H1 (cell line): ENCODE results near the gene CEP72. TPM values are rescaled to one million over a fixed set of nuclear protein-coding genes. Genes with fewer than 3 reads are reported as not detected.
"Not testable (repeated sequence)": the region's sequence is repeated elsewhere in the genome, so short reads cannot be mapped to it uniquely, and the experiment has no call there.

Source experiments
- CTCF ChIA-PET: fragments of 300-600 bp; sonication (Branson Sonifier 250); formaldehyde crosslinking; loops from one replicate; lab custom pipeline; 2021; ENCODE audit not compliant: partially characterized antibody; lab: Charles Lee
- POLR2A ChIA-PET: fragments of 300-600 bp; sonication (Branson Sonifier 250); formaldehyde crosslinking; loops from one replicate; lab custom pipeline; 2021; ENCODE audit warnings: inconsistent platforms; ENCODE audit not compliant: partially characterized antibody; lab: Charles Lee
- DNase-seq, 2 experiments: peaks; one replicate each; pipeline versions ENCODE4 v3.0.0 to v3.0.0-alpha.2; 2010 to 2022; ENCODE audit warnings: low spot score in 2 of 2, low read depth in 1 of 2, mixed read lengths in 1 of 2
- FAIRE-seq: peaks from 2 replicates; lab custom pipeline; 2011; peaks lifted over from hg19 to GRCh38; lab: Jason Lieb, UNC
- H2AFZ ChIP-seq: 2 replicates; pipeline ENCODE4 v1.8.1; 2012; ENCODE audit warnings: low read length, inconsistent platforms
- H2AK5ac ChIP-seq: 2 replicates; pipeline ENCODE4 v1.6.1; 2013; ENCODE audit warnings: low read depth, low read length
- H2BK120ac ChIP-seq: replicated peaks from 2 replicates; pipeline ENCODE3; 2013; ENCODE audit warnings: low read depth, low read length, inconsistent platforms
- H2BK12ac ChIP-seq: 2 replicates; pipeline ENCODE4 v1.6.1; 2013; ENCODE audit warnings: low read depth, low read length
- H2BK15ac ChIP-seq: 2 replicates; pipeline ENCODE4 v1.6.1; 2013; ENCODE audit warnings: low read length
- H2BK20ac ChIP-seq: 2 replicates; pipeline ENCODE4 v1.6.1; 2013; ENCODE audit warnings: low read length
- H2BK5ac ChIP-seq: 2 replicates; pipeline ENCODE4 v1.6.1; 2013; ENCODE audit warnings: low read depth, low read length
- H3K14ac ChIP-seq: 2 replicates; pipeline ENCODE4 v1.6.1; 2013; ENCODE audit warnings: inconsistent platforms; ENCODE audit not compliant: insufficient read length
- H3K18ac ChIP-seq: 2 replicates; pipeline ENCODE4 v1.6.1; 2013; ENCODE audit warnings: low read length; ENCODE audit errors: extremely low read depth
- H3K23ac ChIP-seq: 2 replicates; pipeline ENCODE4 v1.6.1; 2013; ENCODE audit warnings: inconsistent platforms; ENCODE audit not compliant: insufficient read length
- H3K23me2 ChIP-seq: 2 replicates; pipeline ENCODE4 v1.6.1; 2013; ENCODE audit warnings: low read depth, low read length
- H3K27ac ChIP-seq: 2 replicates; pipeline ENCODE4 v1.6.1; 2011; ENCODE audit warnings: low read depth, low read length, inconsistent platforms
- H3K27me3 ChIP-seq, 4 experiments: replicated peaks in 1 of 4; 1 replicate in 1 of 4; 2 replicates in 3 of 4; pipeline versions ENCODE4 v1.6.1 to v1.8.1; 2011 to 2013; ENCODE audit warnings: low read length in 3 of 4, mild to moderate bottlenecking in 3 of 4, inconsistent platforms in 2 of 4, mixed read lengths in 2 of 4, moderate library complexity in 1 of 4; ENCODE audit not compliant: control insufficient read depth in 3 of 4, insufficient read depth in 3 of 4; ENCODE audit errors: extremely low read depth in 1 of 4
- H3K36me3 ChIP-seq, 4 experiments: 2 replicates each; pipeline versions ENCODE4 v1.6.1 to v1.8.1; 2011 to 2013; ENCODE audit warnings: mild to moderate bottlenecking in 4 of 4, low read length in 3 of 4, moderate library complexity in 2 of 4, control low read depth in 1 of 4, inconsistent platforms in 1 of 4; ENCODE audit not compliant: insufficient read depth in 4 of 4, control insufficient read depth in 2 of 4
- H3K4ac ChIP-seq: replicated peaks from 2 replicates; pipeline ENCODE3; 2013; ENCODE audit warnings: low read length, low read depth, mixed read lengths, inconsistent platforms; ENCODE audit not compliant: insufficient read length
- H3K4me1 ChIP-seq, 4 experiments: replicated peaks in 1 of 4; 1 replicate in 1 of 4; 2 replicates in 3 of 4; pipeline versions ENCODE4 v1.6.1 to v1.8.1; 2011 to 2013; ENCODE audit warnings: low read length in 3 of 4, inconsistent platforms in 2 of 4, mixed read lengths in 1 of 4; ENCODE audit not compliant: insufficient read depth in 4 of 4, control insufficient read depth in 3 of 4
- H3K4me2 ChIP-seq, 2 experiments: 2 replicates each; pipeline versions ENCODE4 v1.6.1 to v1.8.1; 2011 to 2013; ENCODE audit warnings: low read depth in 2 of 2, low read length in 2 of 2, control low read depth in 1 of 2, inconsistent platforms in 1 of 2, mild to moderate bottlenecking in 1 of 2; ENCODE audit not compliant: insufficient read depth in 1 of 2
- H3K4me3 ChIP-seq, 4 experiments: fragments of 200-600, 300-600 bp in 1 of 4; sonication (generic), shearing (Covaris generic), sonication (Bioruptor Twin) in 1 of 4; 2 replicates each; pipeline versions ENCODE4 v1.5.1 to v1.8.1; 2011 to 2016; ENCODE audit warnings: low read length in 4 of 4, low read depth in 3 of 4, control low read depth in 2 of 4, inconsistent platforms in 2 of 4, mild to moderate bottlenecking in 2 of 4, mixed read lengths in 1 of 4, moderate library complexity in 1 of 4; ENCODE audit not compliant: insufficient read depth in 2 of 4; ENCODE audit errors: extremely low read depth in 1 of 4
- H3K56ac ChIP-seq: replicated peaks from 2 replicates; pipeline ENCODE3; 2013; ENCODE audit warnings: low read depth, mild to moderate bottlenecking, mixed read lengths, low read length, inconsistent platforms; ENCODE audit not compliant: insufficient read length
- H3K79me1 ChIP-seq: 2 replicates; pipeline ENCODE4 v1.6.1; 2013; ENCODE audit warnings: low read depth, low read length, control low read depth
- H3K79me2 ChIP-seq, 2 experiments: 2 replicates each; pipeline versions ENCODE4 v1.6.1 to v1.8.1; 2012 to 2013; ENCODE audit warnings: low read length in 2 of 2, mild to moderate bottlenecking in 2 of 2, inconsistent platforms in 1 of 2; ENCODE audit not compliant: insufficient read depth in 2 of 2, control insufficient read depth in 1 of 2
- H3K9ac ChIP-seq, 4 experiments: replicated peaks in 1 of 4; 1 replicate in 1 of 4; 2 replicates in 3 of 4; pipeline versions ENCODE4 v1.6.1 to v1.8.1; 2011 to 2013; ENCODE audit warnings: low read depth in 3 of 4, low read length in 3 of 4, control low read depth in 2 of 4, mild to moderate bottlenecking in 2 of 4, moderate library complexity in 2 of 4, inconsistent platforms in 1 of 4; ENCODE audit errors: extremely low read depth in 1 of 4
- H3K9me3 ChIP-seq, 2 experiments: 2 replicates each; pipeline versions ENCODE4 v1.6.1 to v1.8.1; 2012 to 2013; ENCODE audit warnings: mild to moderate bottlenecking in 2 of 2, moderate library complexity in 2 of 2, control low read depth in 1 of 2, inconsistent platforms in 1 of 2, low read depth in 1 of 2, low read length in 1 of 2, mixed read lengths in 1 of 2; ENCODE audit not compliant: insufficient read depth in 2 of 2
- H4K20me1 ChIP-seq, 2 experiments: replicated peaks in 1 of 2; 2 replicates each; pipeline versions ENCODE3 to v1.8.1; 2011 to 2013; ENCODE audit warnings: inconsistent platforms in 2 of 2, low read length in 2 of 2, mild to moderate bottlenecking in 1 of 2; ENCODE audit not compliant: insufficient read depth in 2 of 2, control insufficient read depth in 1 of 2
- H4K5ac ChIP-seq: 2 replicates; pipeline ENCODE4 v1.6.1; 2013; ENCODE audit warnings: low read length, low read depth, mixed read lengths, inconsistent platforms; ENCODE audit not compliant: insufficient read length
- H4K8ac ChIP-seq: 2 replicates; pipeline ENCODE4 v1.8.0; 2013; ENCODE audit warnings: mild to moderate bottlenecking, moderate library complexity, low read length, inconsistent platforms; ENCODE audit not compliant: insufficient read depth; ENCODE audit errors: extremely low read depth
- H4K91ac ChIP-seq: replicated peaks from 2 replicates; pipeline ENCODE3; 2013; ENCODE audit warnings: low read length, mixed read lengths, inconsistent platforms; ENCODE audit not compliant: insufficient read length
- WGBS, 2 experiments: shearing (Covaris generic) in 1 of 2; methylation state at CpG; one replicate each; pipeline versions ENCODE4 v1.1.6 to v1.1.7; 2013 to 2015; ENCODE audit warnings: low lambda C conversion rate in 2 of 2, mixed read lengths in 2 of 2, inconsistent platforms in 1 of 2, low coverage in 1 of 2, missing lambda C conversion rate in 1 of 2; ENCODE audit not compliant: insufficient replicate concordance in 2 of 2, insufficient coverage in 1 of 2, insufficient read length in 1 of 2; ENCODE audit errors: extremely low coverage in 1 of 2, missing lambda C conversion rate in 1 of 2; 5-methylcytosine and 5-hydroxymethylcytosine counted together
- polyA plus RNA-seq, 7 experiments: library from polyadenylated mRNA; depleted of rRNA in 3 of 7; stranded (reverse) in 5 of 7; unstranded in 2 of 7; fragments of >200 nt in 5 of 7; fragments of 200-250 nt in 2 of 7; gene quantifications; 1 replicate in 5 of 7; 2 replicates in 1 of 7; 4 replicates in 1 of 7; pipeline versions ENCODE4 v1.2.1 to v1.2.3, GENCODE V29; 2011 to 2013; ENCODE audit warnings: missing spikeins in 2 of 7, mixed read lengths in 2 of 7
- total RNA-seq: library from RNA; stranded (reverse); fragmentation: NEBNext Ultra II Directional; extraction: Animal tissue kit (Norgen Biotek cat#: 25700); gene quantifications from 2 replicates; pipeline ENCODE4 v1.2.1, GENCODE V29; 2021

Gene CEP72
- total and polyA plus RNA-seq, 2 of the 8 experiments (the other 6 are each of a cell fraction or from before 2014, with no cell fraction given), result 13.1 to 19.6 TPM

GRCh38 chr5:696753-697702, 84.9 kb downstream of the CEP72 start:
- H2BK20ac ChIP-seq, DNase-seq, H3K4ac ChIP-seq, H3K18ac ChIP-seq, H3K23ac ChIP-seq, H3K9me3 ChIP-seq, CTCF ChIA-PET, POLR2A ChIA-PET, H3K9ac ChIP-seq, H2BK15ac ChIP-seq, H2AFZ ChIP-seq, H3K79me1 ChIP-seq, H3K56ac ChIP-seq, H4K5ac ChIP-seq, H3K4me2 ChIP-seq, H4K91ac ChIP-seq, H2BK5ac ChIP-seq, H2BK120ac ChIP-seq, H3K4me1 ChIP-seq, H3K14ac ChIP-seq, H4K8ac ChIP-seq, H4K20me1 ChIP-seq, H3K79me2 ChIP-seq, H2BK12ac ChIP-seq, H3K4me3 ChIP-seq, H2AK5ac ChIP-seq, H3K36me3 ChIP-seq, H3K27ac ChIP-seq, H3K23me2 ChIP-seq: not testable (repeated sequence)
- 86% methylated on average over 7 of the region's 21 CpGs; no CpG with 5 or more reads in 1 of the 2 experiments for WGBS, 2 experiments
- FAIRE-seq, result peak; percentile 42
- peaks cover 5 to 14% (median 8%) of the 10 kb centered on the region in 4 experiments for H3K27me3 ChIP-seq

Other genes starting within 250 kb of the CEP72 start
- gene EXOC3, start 169.2 kb upstream of the CEP72 start, total RNA-seq, result 27.5 and 30.0 TPM in 2 replicates
- 14.4 and 19.5 TPM in 2 replicates for gene EXOC3, start 169.2 kb upstream of the CEP72 start, polyA plus RNA-seq (2011; rRNA removed)
- gene SLC9A3, start 87.9 kb upstream of the CEP72 start, total RNA-seq, result 0.95 and 1.1 TPM in 2 replicates
- gene SLC9A3, start 87.9 kb upstream of the CEP72 start, polyA plus RNA-seq (2011; rRNA removed), result 1.0 and 1.3 TPM in 2 replicates
- 0.65 and 0.93 TPM in 2 replicates for gene TPPP, start 81.0 kb downstream of the CEP72 start, total RNA-seq
- 0.36 and 0.86 TPM in 2 replicates for gene TPPP, start 81.0 kb downstream of the CEP72 start, polyA plus RNA-seq (2011; rRNA removed)
- 1.9 and 2.5 TPM in 2 replicates for gene ZDHHC11B, start 172.4 kb downstream of the CEP72 start, total RNA-seq
- gene ZDHHC11B, start 172.4 kb downstream of the CEP72 start, polyA plus RNA-seq (2011; rRNA removed), result 0.29 and 0.57 TPM in 2 replicates
- gene ZDHHC11, start 238.6 kb downstream of the CEP72 start, total RNA-seq, result 16.6 and 19.8 TPM in 2 replicates
- 4.7 and 10.8 TPM in 2 replicates for gene ZDHHC11, start 238.6 kb downstream of the CEP72 start, polyA plus RNA-seq (2011; rRNA removed)